Spleen (tissue), 7 donors: Measurements from ENCODE around the gene RFC4.

ENCODE experiments used
- CTCF ChIP-seq, 11 experiments: fragments of 200-600 bp in 7 of 11; fragments of 450-650 bp in 4 of 11; sonication (generic) in 4 of 11; IDR thresholded peaks in 8 of 11; conservative IDR thresholded peaks in 3 of 11; 1 replicate in 7 of 11; 2 replicates in 4 of 11; pipeline versions ENCODE4 v1.4.0 to v1.8.0; 2016 to 2021; ENCODE audit warnings: antibody characterized with exemption in 11 of 11, inconsistent platforms in 4 of 11, mild to moderate bottlenecking in 1 of 11
- POLR2A ChIP-seq, 3 donors: fragments of 450-650 bp; IDR thresholded peaks; one replicate each; pipeline ENCODE4 v1.5.1; 2017; ENCODE audit warnings: antibody characterized with exemption in 3 of 3, mild to moderate bottlenecking in 1 of 3
- donor health status: DM: no; HTN: no; CAD: no; lungs with moderate emphysema.
- donor health status: DM: no; HTN: no; CAD: no.
- donor health status: DM: no; HTN: no; CAD: no.

GRCh38 chr3:186750316-186750715, 56.0 kb downstream of the RFC4 start:
- TF ChIP-seq CTCF (IDR thresholded peaks at IDR 0.05 in 8 of 11, conservative IDR thresholded peaks at IDR 0.05 in 3 of 11), result no peak
- no peak for TF ChIP-seq POLR2A (IDR thresholded peaks at IDR 0.05)
